ENCODE data around the gene HIC2. TPM values are rescaled to one million over a fixed set of nuclear protein-coding genes. Genes with fewer than 3 reads are reported as not detected.
A peak's percentile ranks its signal among the peaks of the same experiment; 100 is the strongest.
"Not testable (repeated sequence)": the region's sequence is repeated elsewhere in the genome, so short reads cannot be mapped to it uniquely, and the experiment has no call there.

HIC2 gene
- total and polyA plus RNA-seq, 4 experiments from 2014 or later: 0.21 to 10.6 (median 4.9) TPM

DNA sequence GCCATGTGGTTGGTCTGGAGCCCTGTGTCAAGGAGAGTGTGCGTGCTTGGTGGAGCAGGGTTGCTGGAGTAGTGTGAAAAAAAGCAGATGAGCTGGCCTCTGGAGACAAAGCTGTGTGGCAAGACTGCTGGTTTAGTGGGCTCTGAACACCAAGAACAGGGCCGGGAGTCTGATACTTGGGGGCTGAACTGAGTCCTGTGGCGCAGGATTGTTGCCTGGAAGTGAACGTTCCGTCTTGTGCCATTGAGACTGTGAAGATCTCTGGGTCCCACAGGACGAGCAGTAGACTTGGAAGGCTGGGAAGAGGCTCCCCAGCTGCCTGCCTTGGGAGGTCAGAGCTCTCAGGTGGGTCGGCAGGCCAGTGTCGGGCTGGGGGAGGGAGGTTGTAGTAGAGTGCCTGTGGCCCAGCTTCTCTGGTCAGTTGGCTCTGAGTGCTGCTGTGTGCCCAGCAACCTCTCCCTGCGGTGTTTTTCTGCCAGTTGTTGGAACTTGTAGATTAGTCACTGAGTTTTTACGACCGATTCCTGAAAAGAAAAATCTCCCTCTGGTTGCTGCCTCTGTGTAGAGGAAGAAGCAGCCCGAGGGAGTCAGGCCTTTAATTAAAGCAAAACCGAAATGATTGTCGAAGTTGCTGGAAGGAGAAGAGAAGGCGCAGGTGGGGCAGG, 1.9 kb downstream of the HIC2 start:
- POLR2A ChIA-PET (ENCODE audit: partially characterized antibody); H3K4me1 Mint-ChIP-seq; H3K4me3 ChIP-seq (ENCODE audit: low read length in 2 of 2); H3K4me1 ChIP-seq (ENCODE audit: insufficient read depth, low read length); H3K36me3 ChIP-seq (ENCODE audit: insufficient read depth, low read length); H3K27me3 ChIP-seq (ENCODE audit: insufficient read depth, low read length); H3K27ac ChIP-seq (ENCODE audit: low read depth, low read length); H3K9me3 Mint-ChIP-seq; H3K27me3 Mint-ChIP-seq; CTCF ChIA-PET (ENCODE audit: partially characterized antibody); H3K4me3 Mint-ChIP-seq; H3K9me3 ChIP-seq (ENCODE audit: control insufficient read depth in 1 of 2, low read length in 2 of 2); H3K27ac Mint-ChIP-seq; intact Hi-C loops (cut with micrococcal nuclease); H3K36me3 Mint-ChIP-seq; DNase-seq: not testable (repeated sequence)

DNA sequence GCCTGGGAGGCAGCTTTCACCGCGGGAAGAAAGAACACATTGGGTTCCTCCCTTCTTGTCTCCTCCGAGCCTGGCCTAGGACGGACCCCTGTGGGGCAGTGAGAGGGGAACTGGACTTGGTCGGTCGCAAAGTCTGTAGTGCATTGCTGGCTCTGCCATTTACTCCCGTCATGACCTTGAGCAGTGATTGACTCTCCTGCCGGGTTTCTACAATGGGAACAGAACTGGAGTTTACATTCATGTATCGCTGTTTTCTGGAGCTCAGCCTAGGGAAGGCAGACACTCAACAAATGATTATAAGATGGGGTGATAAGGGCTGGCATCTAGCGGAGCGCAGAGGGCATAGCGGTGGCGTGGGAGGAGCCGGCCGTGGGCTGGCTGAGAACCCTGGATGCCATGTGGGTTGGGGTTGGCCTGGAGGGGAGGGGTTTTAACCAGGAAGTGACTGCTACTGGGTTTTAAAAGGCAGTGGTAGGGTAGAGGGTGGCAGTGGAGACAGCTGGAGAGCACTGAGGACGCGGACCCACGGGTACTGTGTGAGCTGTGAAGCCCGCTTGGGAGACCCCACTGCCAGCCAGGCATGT, 3.1 kb downstream of the HIC2 start:
- H3K36me3 Mint-ChIP-seq; CTCF ChIA-PET (ENCODE audit: partially characterized antibody); H3K4me1 Mint-ChIP-seq; H3K27me3 Mint-ChIP-seq; intact Hi-C loops (cut with micrococcal nuclease); H3K4me3 Mint-ChIP-seq; H3K27ac Mint-ChIP-seq; H3K9me3 ChIP-seq (ENCODE audit: control insufficient read depth in 1 of 2, low read length in 2 of 2); POLR2A ChIA-PET (ENCODE audit: partially characterized antibody); H3K36me3 ChIP-seq (ENCODE audit: insufficient read depth, low read length); H3K27ac ChIP-seq (ENCODE audit: low read depth, low read length); H3K9me3 Mint-ChIP-seq; H3K4me3 ChIP-seq (ENCODE audit: low read length in 2 of 2); H3K27me3 ChIP-seq (ENCODE audit: insufficient read depth, low read length); H3K4me1 ChIP-seq (ENCODE audit: insufficient read depth, low read length): not testable (repeated sequence)
- DNase-seq: peak in 3 of 5 donors; percentile 11 to 30 (median 12)

DNA sequence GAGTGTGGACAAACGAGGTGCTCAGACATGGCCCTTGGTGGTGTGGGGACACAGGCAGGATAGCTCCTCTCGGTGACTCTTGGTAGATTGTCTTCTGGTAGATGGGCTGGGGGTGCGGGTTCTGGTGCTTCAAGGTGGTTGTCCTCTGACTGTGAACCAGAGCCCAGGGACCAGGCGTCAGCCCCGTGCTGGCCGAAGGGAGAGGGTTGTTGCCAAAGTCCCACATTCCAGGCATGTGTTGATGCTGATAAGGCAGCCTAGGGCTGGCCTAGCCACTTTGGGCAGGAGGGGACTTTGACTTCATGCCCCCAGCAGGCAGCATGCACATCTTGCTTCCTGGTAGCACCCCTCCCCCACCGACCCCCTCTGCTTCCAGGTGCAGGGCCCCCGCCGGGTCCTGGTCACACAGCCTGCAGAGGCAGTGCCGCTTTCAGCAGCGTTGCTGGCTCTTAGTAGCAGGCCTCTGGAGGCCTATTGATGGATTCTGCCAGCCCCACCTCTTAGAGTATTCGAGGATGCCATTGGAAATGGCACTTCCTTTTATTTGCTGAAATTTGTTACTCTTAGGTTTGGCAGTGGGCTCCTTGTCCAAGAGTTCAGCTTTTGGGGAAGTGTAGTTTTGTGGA, 7.0 kb downstream of the HIC2 start:
- H3K27me3 Mint-ChIP-seq, H3K27ac Mint-ChIP-seq, H3K4me3 Mint-ChIP-seq: not testable (repeated sequence)

DNA sequence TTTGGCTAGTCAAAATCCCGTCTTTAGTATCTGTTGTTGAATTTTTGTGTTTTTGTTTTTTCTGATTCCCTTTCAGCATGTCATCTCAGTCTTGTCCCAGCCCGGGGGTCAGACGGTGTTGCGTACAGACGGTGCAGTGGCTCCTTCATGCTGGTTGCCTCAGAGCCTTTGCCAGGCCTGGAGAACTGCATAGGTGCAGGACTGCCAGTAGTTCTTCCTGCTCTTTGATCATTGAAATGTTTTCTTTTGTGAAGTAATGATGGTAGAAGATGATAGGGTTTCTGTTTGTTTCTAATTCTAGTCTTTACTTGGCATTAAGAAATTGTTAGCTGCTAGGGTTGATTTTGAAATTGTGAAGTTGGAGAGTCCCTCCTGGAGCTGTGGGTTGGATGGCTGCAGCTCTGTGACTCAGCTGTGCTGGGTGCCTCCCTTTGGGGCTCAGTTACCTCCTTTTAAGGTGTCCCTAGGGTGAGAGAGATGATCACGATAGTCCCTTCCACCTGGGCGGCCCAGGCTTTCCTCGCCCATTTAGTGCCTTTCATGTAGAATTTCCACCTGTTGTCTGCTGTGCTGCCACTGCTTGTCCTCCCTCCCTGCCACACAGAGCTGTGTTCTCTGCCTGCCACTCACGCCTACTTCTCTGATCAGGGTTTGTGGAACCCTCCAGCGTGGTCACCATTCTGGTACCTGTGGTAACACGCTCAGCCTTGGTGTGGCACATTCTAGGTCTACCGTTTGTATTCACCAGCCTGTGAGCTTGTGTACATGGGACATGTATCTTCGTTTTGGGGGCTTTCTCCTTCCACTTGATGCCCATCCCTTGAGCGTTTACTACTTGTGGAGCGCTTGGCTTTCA, 17.4 kb downstream of the HIC2 start:
- H3K27ac Mint-ChIP-seq; H3K36me3 Mint-ChIP-seq; H3K9me3 ChIP-seq (ENCODE audit: control insufficient read depth in 1 of 2, low read length in 2 of 2); H3K4me1 ChIP-seq (ENCODE audit: insufficient read depth, low read length); CTCF ChIA-PET (ENCODE audit: partially characterized antibody); H3K9me3 Mint-ChIP-seq; intact Hi-C loops (cut with micrococcal nuclease); H3K27me3 ChIP-seq (ENCODE audit: insufficient read depth, low read length); H3K27me3 Mint-ChIP-seq; H3K36me3 ChIP-seq (ENCODE audit: insufficient read depth, low read length); H3K4me3 Mint-ChIP-seq; DNase-seq; H3K4me1 Mint-ChIP-seq; POLR2A ChIA-PET (ENCODE audit: partially characterized antibody); H3K27ac ChIP-seq (ENCODE audit: low read depth, low read length); H3K4me3 ChIP-seq (ENCODE audit: low read length in 2 of 2): not testable (repeated sequence)

More for the DNA sequence above, 7.0 kb downstream of the HIC2 start:
- H3K9me3 Mint-ChIP-seq; intact Hi-C loops (cut with micrococcal nuclease); DNase-seq; H3K4me3 ChIP-seq (ENCODE audit: low read length in 2 of 2); H3K4me1 Mint-ChIP-seq; H3K27me3 ChIP-seq (ENCODE audit: insufficient read depth, low read length); H3K27ac ChIP-seq (ENCODE audit: low read depth, low read length); H3K9me3 ChIP-seq (ENCODE audit: control insufficient read depth in 1 of 2, low read length in 2 of 2); H3K4me1 ChIP-seq (ENCODE audit: insufficient read depth, low read length); POLR2A ChIA-PET (ENCODE audit: partially characterized antibody); H3K36me3 Mint-ChIP-seq; H3K36me3 ChIP-seq (ENCODE audit: insufficient read depth, low read length); CTCF ChIA-PET (ENCODE audit: partially characterized antibody): not testable (repeated sequence)

DNA sequence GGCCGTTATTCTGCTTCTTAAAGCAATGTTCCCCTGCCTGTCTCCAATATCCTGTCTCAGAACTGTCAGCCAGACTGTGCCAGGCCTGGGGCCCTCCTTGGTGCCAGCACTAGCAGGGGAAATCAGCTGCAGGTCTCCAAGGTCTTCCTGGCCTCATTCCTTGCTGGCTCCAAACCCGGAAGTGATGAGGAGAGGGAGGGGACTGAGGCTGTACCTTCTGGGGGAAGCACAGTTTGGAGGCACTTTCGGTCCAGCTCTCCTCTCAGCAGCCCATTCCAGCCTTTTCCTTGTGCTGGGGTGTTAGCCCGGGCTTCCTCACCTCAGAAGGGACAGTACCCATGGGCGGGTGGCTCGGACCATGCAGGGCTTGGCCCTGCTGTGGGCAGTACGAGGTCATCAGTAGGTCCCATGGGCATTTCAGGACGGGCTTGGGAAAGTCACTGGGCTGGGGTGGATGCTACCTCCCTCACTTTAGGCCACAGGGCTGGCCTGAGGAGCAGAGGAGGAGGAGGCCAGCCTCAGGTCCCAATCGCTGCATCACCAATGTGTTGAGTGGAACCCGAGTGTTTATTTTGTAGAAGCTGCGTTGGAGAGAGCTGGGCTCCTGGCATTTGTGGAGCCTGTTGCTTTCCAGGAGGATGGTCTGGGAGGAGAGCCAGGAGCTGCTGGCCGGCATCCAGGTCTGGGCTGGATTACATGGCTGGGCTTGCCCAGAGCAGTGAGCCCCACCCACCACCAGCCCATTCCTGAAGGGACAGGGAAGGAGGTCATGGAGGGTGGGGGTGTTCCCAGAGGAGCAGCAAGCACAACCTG, 19.0 kb downstream of the HIC2 start:
- POLR2A ChIA-PET (ENCODE audit: partially characterized antibody); H3K36me3 ChIP-seq (ENCODE audit: insufficient read depth, low read length); CTCF ChIA-PET (ENCODE audit: partially characterized antibody); H3K27ac Mint-ChIP-seq; DNase-seq; H3K9me3 Mint-ChIP-seq; H3K36me3 Mint-ChIP-seq; H3K27me3 ChIP-seq (ENCODE audit: insufficient read depth, low read length); H3K27ac ChIP-seq (ENCODE audit: low read depth, low read length); intact Hi-C loops (cut with micrococcal nuclease); H3K27me3 Mint-ChIP-seq; H3K4me1 ChIP-seq (ENCODE audit: insufficient read depth, low read length); H3K4me1 Mint-ChIP-seq; H3K4me3 ChIP-seq (ENCODE audit: low read length in 2 of 2); H3K9me3 ChIP-seq (ENCODE audit: control insufficient read depth in 1 of 2, low read length in 2 of 2); H3K4me3 Mint-ChIP-seq: not testable (repeated sequence)

DNA sequence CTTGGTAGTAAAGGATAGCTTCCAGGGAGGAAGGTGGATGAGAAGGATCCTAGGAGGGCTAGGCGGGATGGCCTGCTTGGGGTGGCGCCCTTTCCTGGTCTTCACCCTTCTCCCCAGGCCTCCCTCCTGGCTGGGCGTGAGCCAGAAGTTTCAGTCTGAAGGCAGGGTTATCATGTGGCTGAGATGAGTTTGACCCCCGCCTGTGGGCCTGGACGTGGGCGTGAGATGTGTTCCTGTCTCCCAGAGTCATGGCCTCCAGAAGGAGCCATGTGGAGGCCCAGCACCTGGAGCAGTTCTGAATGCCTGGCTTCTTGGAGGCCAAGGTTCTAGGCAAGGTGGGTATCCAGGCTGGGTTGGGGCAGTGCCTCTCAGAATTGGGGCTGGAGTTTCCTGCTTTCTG, 20.8 kb downstream of the HIC2 start:
- H3K4me1 Mint-ChIP-seq; H3K27me3 Mint-ChIP-seq; intact Hi-C loops (cut with micrococcal nuclease); H3K4me3 Mint-ChIP-seq; H3K27ac Mint-ChIP-seq; H3K9me3 Mint-ChIP-seq; POLR2A ChIA-PET (ENCODE audit: partially characterized antibody); CTCF ChIA-PET (ENCODE audit: partially characterized antibody); DNase-seq; H3K36me3 ChIP-seq (ENCODE audit: insufficient read depth, low read length); H3K27ac ChIP-seq (ENCODE audit: low read depth, low read length); H3K9me3 ChIP-seq (ENCODE audit: control insufficient read depth in 1 of 2, low read length in 2 of 2); H3K4me3 ChIP-seq (ENCODE audit: low read length in 2 of 2); H3K4me1 ChIP-seq (ENCODE audit: insufficient read depth, low read length); H3K36me3 Mint-ChIP-seq; H3K27me3 ChIP-seq (ENCODE audit: insufficient read depth, low read length): not testable (repeated sequence)

DNA sequence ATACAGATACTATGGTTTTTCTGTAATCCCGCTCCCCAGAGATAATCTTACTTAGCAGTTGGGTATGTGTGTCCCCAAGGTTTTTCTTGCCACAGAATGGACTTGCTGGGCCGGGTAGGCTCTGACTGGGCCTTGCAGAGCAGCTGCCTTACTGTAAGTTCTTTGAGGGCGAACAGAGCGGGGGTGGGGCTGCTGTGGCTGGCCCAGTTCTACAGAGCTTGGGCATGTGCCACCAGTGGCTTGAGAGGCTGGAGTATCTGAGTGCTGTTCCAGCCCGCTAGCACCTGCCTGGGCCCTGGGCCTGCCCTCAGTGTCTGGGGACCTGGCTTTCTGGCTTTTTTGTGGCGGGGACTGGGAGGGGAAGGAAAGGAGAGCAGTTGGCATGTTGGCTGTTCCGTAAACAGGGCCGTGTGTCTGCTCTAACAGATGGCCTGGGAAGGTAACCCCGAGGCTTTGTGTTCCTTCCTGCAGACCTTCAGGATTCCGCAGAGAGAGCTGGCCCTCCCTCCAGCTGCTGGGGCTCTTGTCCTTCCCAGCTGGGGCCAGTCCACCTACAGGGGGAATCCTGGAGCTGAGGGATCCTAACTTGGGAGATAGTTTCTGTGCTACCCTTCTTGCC, 23.0 kb downstream of the HIC2 start:
- H3K4me1 Mint-ChIP-seq, H3K4me3 Mint-ChIP-seq: not testable (repeated sequence)

More for the DNA sequence above, 23.0 kb downstream of the HIC2 start:
- CTCF ChIA-PET (ENCODE audit: partially characterized antibody); POLR2A ChIA-PET (ENCODE audit: partially characterized antibody); H3K36me3 ChIP-seq (ENCODE audit: insufficient read depth, low read length); H3K4me1 ChIP-seq (ENCODE audit: insufficient read depth, low read length); H3K27me3 ChIP-seq (ENCODE audit: insufficient read depth, low read length); H3K27me3 Mint-ChIP-seq; H3K27ac Mint-ChIP-seq; H3K9me3 ChIP-seq (ENCODE audit: control insufficient read depth in 1 of 2, low read length in 2 of 2); H3K27ac ChIP-seq (ENCODE audit: low read depth, low read length); H3K36me3 Mint-ChIP-seq; H3K9me3 Mint-ChIP-seq; DNase-seq; H3K4me3 ChIP-seq (ENCODE audit: low read length in 2 of 2); intact Hi-C loops (cut with micrococcal nuclease): not testable (repeated sequence)
